B cell (primary cell): Measurements from ENCODE around the gene PDGFRB. TPM values are rescaled to one million over a fixed set of nuclear protein-coding genes. Genes with fewer than 3 reads are reported as not detected.
A peak's percentile ranks its signal among the peaks of the same experiment; 100 is the strongest.

ENCODE experiments used
- ATAC-seq: fragments of 200-7000 bp; cut with Tn5 transposase; one replicate; pipeline ENCODE4 v1.10.0; 2021; ENCODE audit warnings: low read depth, mild to moderate bottlenecking, moderate number of reproducible peaks, moderate library complexity
- CTCF ChIA-PET: fragments of 350-600 bp; sonication (Branson Sonifier 250); formaldehyde crosslinking; loops from one replicate; lab custom pipeline; 2021; ENCODE audit warnings: antibody characterized with exemption, inconsistent platforms; lab: Charles Lee
- POLR2A ChIA-PET: fragments of 350-600 bp; sonication (Branson Sonifier 250); formaldehyde crosslinking; loops from one replicate; lab custom pipeline; 2021; ENCODE audit warnings: antibody characterized with exemption; lab: Charles Lee
- DNase-seq: peaks from one replicate; pipeline ENCODE4 v3.0.0; 2013
- H2AFZ ChIP-seq: 2 replicates; pipeline ENCODE4 v1.6.1; 2012; ENCODE audit warnings: mild to moderate bottlenecking, low read depth, low read length; ENCODE audit not compliant: insufficient read depth, poor library complexity, severe bottlenecking
- H3K27ac ChIP-seq, 2 donors: 1 replicate in 1 of 2; 2 replicates in 1 of 2; pipeline ENCODE4 v1.5.1; 2012 to 2013; ENCODE audit warnings: low read length in 2 of 2, mild to moderate bottlenecking in 2 of 2, moderate library complexity in 1 of 2
- H3K27me3 ChIP-seq, 4 experiments: fragments of 200-600 bp in 1 of 4; sonication (generic) in 1 of 4; replicated peaks in 1 of 4; 1 replicate in 2 of 4; 2 replicates in 2 of 4; pipeline versions ENCODE4 v1.6.1 to v1.7.0; 2013 to 2016; ENCODE audit warnings: low read length in 3 of 4, mild to moderate bottlenecking in 2 of 4, mixed read lengths in 1 of 4, moderate library complexity in 1 of 4; ENCODE audit not compliant: insufficient read depth in 4 of 4, control insufficient read depth in 3 of 4; ENCODE audit errors: control extremely low read depth in 1 of 4
- H3K36me3 ChIP-seq, 2 experiments: replicated peaks in 1 of 2; 1 replicate in 1 of 2; 2 replicates in 1 of 2; pipeline versions ENCODE4 v1.6.1 to v1.7.1; 2013; ENCODE audit warnings: low read length in 1 of 2; ENCODE audit not compliant: insufficient read depth in 2 of 2, control insufficient read depth in 1 of 2; ENCODE audit errors: control extremely low read depth in 1 of 2, extremely low read depth in 1 of 2
- H3K4me1 ChIP-seq, 2 donors: fragments of 200-600 bp in 1 of 2; sonication (generic) in 1 of 2; 1 replicate in 1 of 2; 2 replicates in 1 of 2; pipeline versions ENCODE4 v1.5.1 to v1.6.1; 2013 to 2017; ENCODE audit warnings: low read length in 2 of 2; ENCODE audit not compliant: control insufficient read depth in 2 of 2, insufficient read depth in 2 of 2
- H3K4me2 ChIP-seq: replicated peaks from 2 replicates; pipeline ENCODE3; 2012; ENCODE audit warnings: mild to moderate bottlenecking, low read depth, low read length; ENCODE audit not compliant: poor library complexity, severe bottlenecking
- H3K4me3 ChIP-seq, 5 experiments: fragments of 200-600 bp in 1 of 5; sonication (generic) in 1 of 5; 1 replicate in 3 of 5; 2 replicates in 2 of 5; pipeline versions ENCODE4 v1.5.1 to v1.7.0; 2011 to 2016; ENCODE audit warnings: low read length in 4 of 5, mild to moderate bottlenecking in 4 of 5, low read depth in 2 of 5, control low read depth in 1 of 5, moderate library complexity in 1 of 5; ENCODE audit not compliant: insufficient read depth in 1 of 5; ENCODE audit errors: control extremely low read depth in 1 of 5, extremely low read depth in 1 of 5
- H3K79me2 ChIP-seq: fragments of 200-600 bp; sonication (generic); one replicate; pipeline ENCODE4 v1.6.0; 2016; ENCODE audit warnings: low read length; ENCODE audit not compliant: control insufficient read depth, insufficient read depth
- H3K9ac ChIP-seq: fragments of 200-600 bp; sonication (generic); 2 replicates; pipeline ENCODE4 v1.6.1; 2017; ENCODE audit warnings: mild to moderate bottlenecking, low read length, moderate library complexity
- H3K9me3 ChIP-seq, 3 donors: one replicate each; pipeline versions ENCODE4 v1.6.1 to v1.7.1; 2013; ENCODE audit warnings: low read length in 2 of 3; ENCODE audit not compliant: control insufficient read depth in 2 of 3, insufficient read depth in 1 of 3; ENCODE audit errors: control extremely low read depth in 1 of 3
- H4K20me1 ChIP-seq: 2 replicates; pipeline ENCODE4 v1.6.0; 2012; ENCODE audit warnings: mild to moderate bottlenecking, low read length; ENCODE audit not compliant: insufficient read depth, control insufficient read depth, poor library complexity, severe bottlenecking
- H3K27ac Mint-ChIP-seq: one replicate; pipeline ENCODE4 v1.8.0; 2021; ENCODE audit warnings: mixed read lengths
- H3K27me3 Mint-ChIP-seq: one replicate; pipeline ENCODE4 v1.8.0; 2021; ENCODE audit warnings: mixed read lengths
- H3K4me1 Mint-ChIP-seq: one replicate; pipeline ENCODE4 v1.8.0; 2021; ENCODE audit warnings: mixed read lengths
- H3K4me3 Mint-ChIP-seq: one replicate; pipeline ENCODE4 v1.8.0; 2021; ENCODE audit warnings: mixed read lengths
- H3K9me3 Mint-ChIP-seq: one replicate; pipeline ENCODE4 v1.8.0; 2022; ENCODE audit warnings: mixed read lengths; ENCODE audit not compliant: insufficient read depth
- EZH2 ChIP-seq: IDR thresholded peaks from 2 replicates; pipeline ENCODE4 v1.6.1; 2012; ENCODE audit warnings: borderline replicate concordance, low read depth, mild to moderate bottlenecking, moderate library complexity, low read length; ENCODE audit not compliant: insufficient read depth, poor library complexity, severe bottlenecking
- WGBS: methylation state at CpG from one replicate; pipeline ENCODE4 v1.1.5; 2013; ENCODE audit warnings: missing lambda C conversion rate; ENCODE audit not compliant: insufficient coverage; 5-methylcytosine and 5-hydroxymethylcytosine counted together
- intact Hi-C: fragments of 100-400 bp; cut with micrococcal nuclease; formaldehyde crosslinking; loops from one replicate; pipeline ENCODE4 v1.10.0; 2022
- polyA plus RNA-seq: library from polyadenylated mRNA; depleted of rRNA; stranded (reverse); fragments of >200 nt; gene quantifications from 2 replicates; pipeline ENCODE4 v1.2.3, GENCODE V29; 2012
- total RNA-seq, 2 donors: library from RNA; stranded (reverse); fragments of 120-200 nt in 1 of 2; gene quantifications; 1 replicate in 1 of 2; 2 replicates in 1 of 2; pipeline versions ENCODE4 v1.2.3 to v1.2.4, GENCODE V29; 2013 to 2022
- TF ChIP-seq, protein P1 (sequence below): fragments of 200-600 bp; IDR thresholded peaks from one replicate; pipeline ENCODE4 v1.8.0; 2022; ENCODE audit warnings: antibody characterized with exemption, mild to moderate bottlenecking

The PDGFRB gene
- total and polyA plus RNA-seq, 2 donors (not counting 1 experiment from before 2014, with no cell fraction given), result 0.42 to 3.6 TPM

DNA sequence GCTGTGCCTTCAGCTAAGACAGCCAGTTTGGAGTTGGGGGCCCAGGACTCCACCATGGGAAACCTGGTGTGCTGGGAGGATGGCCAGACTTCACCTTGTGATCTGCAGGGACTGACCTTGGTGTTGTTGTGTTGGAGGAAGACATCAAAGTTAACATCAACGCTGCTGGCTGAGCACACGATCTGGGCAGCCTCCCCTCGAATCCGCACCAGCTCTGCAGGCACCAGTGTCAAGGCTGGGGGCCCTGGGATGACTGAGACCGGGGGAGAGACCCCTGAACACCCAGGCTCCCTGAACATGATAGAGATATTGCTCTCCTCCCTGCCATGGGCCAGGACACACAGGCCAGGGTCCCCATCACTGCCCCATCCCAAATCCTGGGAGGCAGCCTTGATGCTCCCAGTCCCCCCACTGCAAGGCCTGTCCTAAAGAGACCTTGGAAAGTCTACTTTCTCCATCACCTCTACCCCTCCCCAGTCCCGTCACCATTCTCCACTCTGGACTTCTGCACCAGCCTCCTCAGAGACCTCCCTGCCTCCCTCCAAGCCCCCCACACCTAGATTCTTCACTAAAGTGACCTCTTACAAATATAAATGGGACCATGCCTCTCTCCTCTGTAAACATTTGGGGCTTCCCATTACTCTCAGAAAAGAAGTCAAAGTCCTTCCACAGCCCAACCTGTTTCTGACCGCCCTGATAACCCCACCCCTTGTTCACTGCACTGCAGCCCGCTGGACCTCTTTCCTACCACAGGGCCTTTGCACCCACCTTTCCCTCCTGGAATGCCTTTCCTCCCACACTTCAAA is 77.4 kb downstream of the PDGFRB start:
- POLR2A ChIA-PET, result no interaction called here
- H3K9me3 Mint-ChIP-seq, result no peaks in the 10 kb centered on the region
- H3K9ac ChIP-seq, result no peak overlapping the region

DNA sequence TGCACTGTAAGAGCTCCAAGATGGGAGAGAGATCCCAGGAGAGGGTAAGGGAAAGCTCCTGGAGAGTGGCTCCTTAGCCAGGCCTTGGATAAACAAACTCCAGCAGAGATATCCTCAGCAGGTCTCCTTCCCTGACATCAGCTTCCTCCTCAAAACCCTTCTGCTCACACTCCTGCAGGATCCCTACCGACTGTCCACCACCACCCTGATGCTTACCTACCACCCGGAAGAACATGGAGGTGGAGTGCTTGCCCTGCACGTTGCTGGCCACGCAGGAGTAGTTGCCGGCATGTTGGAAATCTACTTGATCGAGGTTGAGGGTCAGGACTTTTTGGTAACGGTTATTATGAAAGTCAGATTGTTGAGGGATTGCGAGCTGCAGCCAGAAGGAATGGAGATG is 78.6 kb downstream of the PDGFRB start:
- H3K27ac Mint-ChIP-seq, result no peak overlapping the region
- ChIA-PET CTCF (no interaction called here), POLR2A (interaction anchor here (0.5 kb wide), 1 partner anchor 489 kb away, joined by 9 read pairs; no protein-coding TSS in a partner anchor)
- no peaks in the 10 kb centered on the region for H3K27me3 Mint-ChIP-seq
- H2AFZ ChIP-seq, result no peak overlapping the region
- H3K27ac ChIP-seq, result no peak overlapping the region
- H3K9me3 Mint-ChIP-seq, result no peaks in the 10 kb centered on the region
- TF ChIP-seq, protein P1, sequence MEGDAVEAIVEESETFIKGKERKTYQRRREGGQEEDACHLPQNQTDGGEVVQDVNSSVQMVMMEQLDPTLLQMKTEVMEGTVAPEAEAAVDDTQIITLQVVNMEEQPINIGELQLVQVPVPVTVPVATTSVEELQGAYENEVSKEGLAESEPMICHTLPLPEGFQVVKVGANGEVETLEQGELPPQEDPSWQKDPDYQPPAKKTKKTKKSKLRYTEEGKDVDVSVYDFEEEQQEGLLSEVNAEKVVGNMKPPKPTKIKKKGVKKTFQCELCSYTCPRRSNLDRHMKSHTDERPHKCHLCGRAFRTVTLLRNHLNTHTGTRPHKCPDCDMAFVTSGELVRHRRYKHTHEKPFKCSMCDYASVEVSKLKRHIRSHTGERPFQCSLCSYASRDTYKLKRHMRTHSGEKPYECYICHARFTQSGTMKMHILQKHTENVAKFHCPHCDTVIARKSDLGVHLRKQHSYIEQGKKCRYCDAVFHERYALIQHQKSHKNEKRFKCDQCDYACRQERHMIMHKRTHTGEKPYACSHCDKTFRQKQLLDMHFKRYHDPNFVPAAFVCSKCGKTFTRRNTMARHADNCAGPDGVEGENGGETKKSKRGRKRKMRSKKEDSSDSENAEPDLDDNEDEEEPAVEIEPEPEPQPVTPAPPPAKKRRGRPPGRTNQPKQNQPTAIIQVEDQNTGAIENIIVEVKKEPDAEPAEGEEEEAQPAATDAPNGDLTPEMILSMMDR, result no peak
- TF ChIP-seq EZH2, result no peak
- no peak overlapping the region for H3K4me3 Mint-ChIP-seq
- H3K4me3 ChIP-seq, result no peak overlapping the region
- H3K9ac ChIP-seq, result no peak overlapping the region
- H3K4me1 ChIP-seq, result peaks cover 15 to 18% of the 10 kb centered on the region in 2 donors
- ATAC-seq (no peak), DNase-seq (no peak)
- 87% methylated on average over 7 of the region's 8 CpGs for WGBS
- no peaks in the 10 kb centered on the region for H3K79me2 ChIP-seq
- peaks cover 16% of the 10 kb centered on the region for H3K4me1 Mint-ChIP-seq
- peaks cover 0 to 7% (median 3%) of the 10 kb centered on the region in 3 donors for H3K9me3 ChIP-seq
- H4K20me1 ChIP-seq, result no peaks in the 10 kb centered on the region
- peaks cover 0 to 3% (median 0%) of the 10 kb centered on the region in 4 experiments for H3K27me3 ChIP-seq
- intact Hi-C loops, result no loop called here
- no peak overlapping the region for H3K4me2 ChIP-seq
- no peaks in the 10 kb centered on the region for H3K36me3 ChIP-seq

More for the DNA sequence above, 77.4 kb downstream of the PDGFRB start:
- intact Hi-C loops, result no loop called here
- Mint-ChIP-seq H3K27ac (peak overlapping the region; percentile 38), H3K4me1 (peaks cover 28% of the 10 kb centered on the region), H3K27me3 (no peaks in the 10 kb centered on the region), H3K4me3 (no peak overlapping the region)
- Histone ChIP-seq H3K79me2 (no peaks in the 10 kb centered on the region), H3K36me3 (no peaks in the 10 kb centered on the region), H3K4me2 (no peak overlapping the region), H3K4me1 (peaks cover 24 to 27% of the 10 kb centered on the region in 2 donors), H3K4me3 (no peak overlapping the region), H3K9me3 (peaks cover 0 to 4% (median 3%) of the 10 kb centered on the region in 3 donors), H2AFZ (no peak overlapping the region), H3K27me3 (peaks cover 0 to 3% (median 0%) of the 10 kb centered on the region in 4 experiments), H4K20me1 (no peaks in the 10 kb centered on the region), H3K27ac (no peak overlapping the region)
- DNase-seq, result no peak
- no peak for ATAC-seq
- CTCF ChIA-PET, result no interaction called here
- TF ChIP-seq, protein P1, result no peak
- no peak for TF ChIP-seq EZH2
- 95% methylated on average over 8 of the region's 8 CpGs for WGBS
